HepG2 (cell line): ENCODE results near the gene CRY1. TPM values are rescaled to one million over a fixed set of nuclear protein-coding genes. Genes with fewer than 3 reads are reported as not detected.
A peak's percentile ranks its signal among the peaks of the same experiment; 100 is the strongest.

Source experiments
- ATAC-seq: fragments of 200-7000 bp; cut with Tn5 transposase; 3 replicates; pipeline ENCODE4 v1.9.1; 2020; ENCODE audit warnings: mild to moderate bottlenecking, moderate library complexity
- BruUV-seq: library from RNA; stranded (reverse); fragments of 400-500 nt; replicated peaks from 2 replicates; lab custom pipeline; 2021; lab: Mats Ljungman, UMichigan
- CTCF ChIA-PET: fragments of 300-600 bp; formaldehyde crosslinking; extraction: SDS; loops from one replicate; lab custom pipeline; 2021; ENCODE audit warnings: low total read pairs, inconsistent platforms, low intra/inter-chr PET ratio; lab: Yijun Ruan, JAX
- POLR2A ChIA-PET: fragments of 350-600 bp; sonication (Branson Sonifier 250); formaldehyde crosslinking; loops from one replicate; lab custom pipeline; 2020; ENCODE audit warnings: antibody characterized with exemption, inconsistent platforms; lab: Yijun Ruan, JAX
- DNase-seq: peaks from one replicate; pipeline ENCODE4 v3.0.0-alpha.2; 2015; ENCODE audit warnings: low spot score
- FAIRE-seq: peaks from 3 replicates; lab custom pipeline; 2011; peaks lifted over from hg19 to GRCh38; lab: Jason Lieb, UNC
- H2AFZ ChIP-seq: one replicate; pipeline ENCODE4 v1.6.1; 2011; ENCODE audit warnings: low read length, inconsistent platforms
- H3K27ac ChIP-seq: fragments of 300-600 bp; 3 replicates; pipeline ENCODE4 v1.8.0; 2011; ENCODE audit warnings: mixed run types, mild to moderate bottlenecking, mixed read lengths, low read length, inconsistent platforms; ENCODE audit not compliant: insufficient read depth; ENCODE audit errors: extremely low read length
- H3K27me3 ChIP-seq, 2 experiments: fragments of 200-600 bp in 1 of 2; 2 replicates in 1 of 2; 3 replicates in 1 of 2; pipeline versions ENCODE4 v1.6.0 to v1.8.0; 2011; ENCODE audit warnings: low read length in 2 of 2, mild to moderate bottlenecking in 2 of 2, moderate library complexity in 2 of 2, inconsistent platforms in 1 of 2; ENCODE audit not compliant: insufficient read depth in 2 of 2, control insufficient read depth in 1 of 2
- H3K36me3 ChIP-seq, 2 experiments: fragments of 200-600 bp in 1 of 2; replicated peaks in 1 of 2; 2 replicates in 1 of 2; 3 replicates in 1 of 2; pipeline versions ENCODE4 v1.5.1 to v1.8.0; 2011; ENCODE audit warnings: low read length in 2 of 2, inconsistent platforms in 1 of 2; ENCODE audit not compliant: insufficient read depth in 2 of 2, control insufficient read depth in 1 of 2
- H3K4me1 ChIP-seq: 2 replicates; pipeline ENCODE4 v1.5.1; 2012; ENCODE audit warnings: low read length, inconsistent platforms; ENCODE audit not compliant: insufficient read depth
- H3K4me2 ChIP-seq: 2 replicates; pipeline ENCODE4 v1.6.0; 2011; ENCODE audit warnings: low read depth, low read length, inconsistent platforms
- H3K4me3 ChIP-seq, 3 experiments: fragments of 200-600 bp in 1 of 3; sonication (generic), shearing (Covaris generic) in 1 of 3; replicated peaks in 1 of 3; 2 replicates each; pipeline ENCODE4 v1.5.1; 2011 to 2016; ENCODE audit warnings: low read length in 3 of 3, inconsistent platforms in 2 of 3, low read depth in 2 of 3, mild to moderate bottlenecking in 2 of 3, control low read depth in 1 of 3, mixed read lengths in 1 of 3; ENCODE audit not compliant: insufficient read depth in 1 of 3
- H3K79me2 ChIP-seq: one replicate; pipeline ENCODE4 v1.6.1; 2011; ENCODE audit warnings: low read length, inconsistent platforms; ENCODE audit not compliant: insufficient read depth
- H3K9ac ChIP-seq: 2 replicates; pipeline ENCODE4 v1.6.0; 2011; ENCODE audit warnings: mild to moderate bottlenecking, low read depth, low read length, inconsistent platforms; ENCODE audit not compliant: insufficient read depth
- H3K9me3 ChIP-seq: 2 replicates; pipeline ENCODE4 v1.5.1; 2012; ENCODE audit warnings: mild to moderate bottlenecking, low read length
- H4K20me1 ChIP-seq: 2 replicates; pipeline ENCODE4 v1.6.0; 2011; ENCODE audit warnings: inconsistent platforms, mild to moderate bottlenecking, low read length, moderate library complexity; ENCODE audit not compliant: insufficient read depth
- BCL6 ChIP-seq: IDR thresholded peaks from 2 replicates; pipeline ENCODE4 v1.6.1; 2016; ENCODE audit warnings: missing genetic modification reagents, missing compliant biosample characterization
- CEBPB ChIP-seq: IDR thresholded peaks from 2 replicates; pipeline ENCODE4 v1.6.1; 2011; ENCODE audit warnings: low read depth, low read length, improper control_type of control experiment, borderline replicate concordance
- CEBPG ChIP-seq: IDR thresholded peaks from 2 replicates; pipeline ENCODE4 v1.6.1; 2016
- FOXA3 ChIP-seq: IDR thresholded peaks from 2 replicates; pipeline ENCODE4 v1.6.1; 2016; ENCODE audit warnings: missing genetic modification reagents, missing compliant biosample characterization
- GATAD2A ChIP-seq: IDR thresholded peaks from 2 replicates; pipeline ENCODE4 v1.6.1; 2016
- HMG20A ChIP-seq: IDR thresholded peaks from 2 replicates; pipeline ENCODE4 v1.6.1; 2016; ENCODE audit warnings: borderline replicate concordance
- HNRNPLL ChIP-seq: fragments of 200-400 bp; formaldehyde crosslinking; IDR thresholded peaks from 2 replicates; pipeline ENCODE4 v1.6.1; 2017; ENCODE audit warnings: mild to moderate bottlenecking, low read depth, low read length; ENCODE audit not compliant: poor library complexity, severe bottlenecking
- NFATC3 ChIP-seq: sonication (generic); formaldehyde crosslinking; IDR thresholded peaks from 2 replicates; pipeline ENCODE4 v1.5.1; 2020; ENCODE audit warnings: mild to moderate bottlenecking, missing genetic modification reagents
- NFE2L2 ChIP-seq: fragments of 150-350 bp; IDR thresholded peaks from 2 replicates; pipeline ENCODE4 v1.6.1; 2014; ENCODE audit warnings: low read length
- NFYB ChIP-seq: sonication (generic); formaldehyde crosslinking; IDR thresholded peaks from 2 replicates; pipeline ENCODE4 v1.4.0; 2020; ENCODE audit warnings: missing genetic modification reagents
- POLR2A ChIP-seq, 2 experiments: IDR thresholded peaks; 2 replicates each; pipeline ENCODE4 v1.6.1; 2011; ENCODE audit warnings: low read depth in 2 of 2, low read length in 2 of 2, mild to moderate bottlenecking in 1 of 2, moderate library complexity in 1 of 2; ENCODE audit not compliant: insufficient read depth in 1 of 2
- SIN3A ChIP-seq: IDR thresholded peaks from 2 replicates; pipeline ENCODE4 v1.6.1; 2011; ENCODE audit warnings: low read depth, mild to moderate bottlenecking, control low read depth, low read length, borderline replicate concordance
- ZNF337 ChIP-seq: sonication (generic); formaldehyde crosslinking; IDR thresholded peaks from 2 replicates; pipeline ENCODE4 v1.5.1; 2020; ENCODE audit warnings: missing genetic modification reagents, low read depth, mild to moderate bottlenecking, borderline replicate concordance
- ZNF431 ChIP-seq: sonication (generic); formaldehyde crosslinking; IDR thresholded peaks from 2 replicates; pipeline ENCODE4 v1.9.0; 2022; ENCODE audit warnings: missing genetic modification reagents, low read depth, mild to moderate bottlenecking, borderline replicate concordance
- ZNF598 ChIP-seq: sonication (generic); formaldehyde crosslinking; IDR thresholded peaks from 2 replicates; pipeline ENCODE4 v1.5.1; 2020; ENCODE audit warnings: mild to moderate bottlenecking, missing genetic modification reagents, borderline replicate concordance
- ZNF672 ChIP-seq: sonication (generic); formaldehyde crosslinking; IDR thresholded peaks from 2 replicates; pipeline ENCODE4 v1.8.1; 2022; ENCODE audit warnings: missing genetic modification reagents
- ZNF709 ChIP-seq: sonication (generic); formaldehyde crosslinking; IDR thresholded peaks from 2 replicates; pipeline ENCODE4 v1.5.0; 2020; ENCODE audit warnings: mild to moderate bottlenecking, missing genetic modification reagents
- ZNF713 ChIP-seq: sonication (generic); formaldehyde crosslinking; IDR thresholded peaks from 2 replicates; pipeline ENCODE4 v1.4.0; 2020; ENCODE audit warnings: mild to moderate bottlenecking, missing genetic modification reagents
- ZNF878 ChIP-seq: sonication (generic); formaldehyde crosslinking; IDR thresholded peaks from 2 replicates; pipeline ENCODE4 v1.8.1; 2023; ENCODE audit warnings: mild to moderate bottlenecking, missing genetic modification reagents, moderate library complexity
- ZSCAN22 ChIP-seq: sonication (generic); formaldehyde crosslinking; IDR thresholded peaks from 2 replicates; pipeline ENCODE4 v1.4.0; 2020; ENCODE audit warnings: mild to moderate bottlenecking, missing genetic modification reagents
- WGBS: methylation state at CpG from one replicate; pipeline ENCODE4 v1.1.6; 2017; ENCODE audit warnings: low lambda C conversion rate; 5-methylcytosine and 5-hydroxymethylcytosine counted together
- in situ Hi-C: cut with HindIII; loops from 2 replicates; pipeline ENCODE4 v1.10.0; 2017; ENCODE audit warnings: low pct_unique_long_range_greater_than_20kb; ENCODE audit not compliant: extremely low pct_ligation_motif_present
- intact Hi-C: fragments of 100-400 bp; cut with micrococcal nuclease; formaldehyde crosslinking; loops from one replicate; pipeline ENCODE4 v1.10.0; 2022; ENCODE audit not compliant: unreplicated experiment
- polyA plus RNA-seq, 8 experiments: library from polyadenylated mRNA; depleted of rRNA in 3 of 8; stranded (reverse) in 7 of 8; unstranded in 1 of 8; fragments of >200 nt; fragmentation: Illumina TruSeq in 4 of 8; extraction: Trizol in 4 of 8; gene quantifications; 2 replicates each; pipeline versions ENCODE4 v1.2.1 to v1.2.3, GENCODE V29; 2011 to 2016; ENCODE audit warnings: low read depth in 4 of 8, missing spikeins in 1 of 8, mixed read lengths in 1 of 8; ENCODE audit not compliant: insufficient read depth in 1 of 8
- total RNA-seq, 5 experiments: library from RNA; depleted of rRNA; stranded (reverse); fragments of >200 nt; fragmentation: Illumina TruSeq; extraction: Trizol; gene quantifications; 2 replicates each; pipeline ENCODE4 v1.2.3, GENCODE V29; 2016; ENCODE audit warnings: low read depth in 1 of 5
- TF ChIP-seq, protein P1 (sequence below): sonication (generic); formaldehyde crosslinking; IDR thresholded peaks from 2 replicates; pipeline ENCODE4 v1.4.0; 2020; ENCODE audit warnings: missing genetic modification reagents

The CRY1 gene
- total and polyA plus RNA-seq, 2 of the 13 experiments (the other 11 are each of a cell fraction or from before 2014, with no cell fraction given): 11.4 to 13.9 TPM

DNA sequence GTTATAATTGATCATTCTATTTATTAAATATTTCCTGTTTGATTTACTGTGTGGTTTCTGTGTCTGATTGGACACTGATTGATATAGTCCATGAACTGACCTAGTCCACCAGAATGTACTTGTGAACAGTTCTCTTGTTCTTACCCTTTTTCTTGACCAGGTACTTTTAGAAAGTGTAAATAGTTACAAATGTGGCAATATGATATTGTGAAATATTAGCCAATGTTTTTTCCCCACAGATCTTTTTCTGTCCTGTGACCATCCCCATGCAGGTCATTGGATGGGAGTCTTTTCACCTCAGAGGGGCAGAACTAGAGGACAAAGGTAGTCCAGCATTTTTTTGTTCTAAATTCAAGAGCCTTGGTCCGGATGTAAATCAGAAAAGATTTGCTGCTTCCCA is 8.3 kb upstream of the CRY1 start:
- H3K27me3 ChIP-seq: 0 out of 5 replicates have a peak, but pooled peaks cover 0 to 9% of the 10 kb centered on the region in 2 experiments
- H2AFZ ChIP-seq: no peak overlapping the region
- no peaks in the 10 kb centered on the region for H3K36me3 ChIP-seq
- TF ChIP-seq BCL6 (peak; percentile 76), ZNF878 (CRISPR knock-in tag) (no peak), CEBPB (peak; percentile 93), HNRNPLL (no peak), NFE2L2 (no peak), POLR2A (IDR thresholded peaks at IDR 0.05; ENCODE audit: insufficient read depth in 1 of 2, low read depth in 2 of 2, low read length in 2 of 2) (no peak), FOXA3 (CRISPR knock-in tag) (peak; percentile 35; the same call in 1 of the 2 replicates), ZNF709 (CRISPR knock-in tag) (no peak), ZNF713 (CRISPR knock-in tag) (no peak), HMG20A (CRISPR knock-in tag) (0 out of 2 replicates have a peak, but pooled peaks have one; percentile 17), NFATC3 (no peak), SIN3A (no peak), ZNF431 (no peak), CEBPG (CRISPR knock-in tag) (peak; percentile 53), ZNF672 (CRISPR knock-in tag) (no peak), ZNF337 (CRISPR knock-in tag) (no peak), ZNF598 (CRISPR knock-in tag) (no peak), NFYB (peak; percentile 29; the same call in 1 of the 2 replicates), GATAD2A (CRISPR knock-in tag) (peak; percentile 55; the same call in 1 of the 2 replicates), ZSCAN22 (no peak)
- TF ChIP-seq, protein P1, sequence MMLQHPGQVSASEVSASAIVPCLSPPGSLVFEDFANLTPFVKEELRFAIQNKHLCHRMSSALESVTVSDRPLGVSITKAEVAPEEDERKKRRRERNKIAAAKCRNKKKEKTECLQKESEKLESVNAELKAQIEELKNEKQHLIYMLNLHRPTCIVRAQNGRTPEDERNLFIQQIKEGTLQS (CRISPR knock-in tag): no peak
- ATAC-seq: peak; percentile 44; the same call in 1 of the 3 replicates
- H3K9ac ChIP-seq: no peak overlapping the region
- 0% methylated on average over 1 of the region's 1 CpG for WGBS
- H3K9me3 ChIP-seq: 0 out of 2 replicates have a peak, but pooled peaks cover 5% of the 10 kb centered on the region
- no peaks in the 10 kb centered on the region for H4K20me1 ChIP-seq
- H3K4me2 ChIP-seq: no peak overlapping the region
- H3K79me2 ChIP-seq: no peaks in the 10 kb centered on the region
- peak; percentile 28 for DNase-seq
- intact Hi-C loops: no loop called here
- peaks cover 32% of the 10 kb centered on the region for H3K4me1 ChIP-seq
- no peak overlapping the region for H3K4me3 ChIP-seq
- no peak for FAIRE-seq
- ChIA-PET POLR2A (no interaction called here), CTCF (no interaction called here)
- H3K27ac ChIP-seq: no peak overlapping the region
- in situ Hi-C loops: no loop called here
- no TSS peak for BruUV-seq
